HG03469 (cell line): ENCODE results near the gene PCCA.

Experiments used
- ATAC-seq: cut with Tn5 transposase; IDR thresholded peaks from one replicate; pipeline ENCODE4 v1.9.1; 2021; ENCODE audit warnings: mild to moderate bottlenecking, moderate library complexity, moderate number of reproducible peaks; ENCODE audit not compliant: unreplicated experiment

PCCA gene

DNA sequence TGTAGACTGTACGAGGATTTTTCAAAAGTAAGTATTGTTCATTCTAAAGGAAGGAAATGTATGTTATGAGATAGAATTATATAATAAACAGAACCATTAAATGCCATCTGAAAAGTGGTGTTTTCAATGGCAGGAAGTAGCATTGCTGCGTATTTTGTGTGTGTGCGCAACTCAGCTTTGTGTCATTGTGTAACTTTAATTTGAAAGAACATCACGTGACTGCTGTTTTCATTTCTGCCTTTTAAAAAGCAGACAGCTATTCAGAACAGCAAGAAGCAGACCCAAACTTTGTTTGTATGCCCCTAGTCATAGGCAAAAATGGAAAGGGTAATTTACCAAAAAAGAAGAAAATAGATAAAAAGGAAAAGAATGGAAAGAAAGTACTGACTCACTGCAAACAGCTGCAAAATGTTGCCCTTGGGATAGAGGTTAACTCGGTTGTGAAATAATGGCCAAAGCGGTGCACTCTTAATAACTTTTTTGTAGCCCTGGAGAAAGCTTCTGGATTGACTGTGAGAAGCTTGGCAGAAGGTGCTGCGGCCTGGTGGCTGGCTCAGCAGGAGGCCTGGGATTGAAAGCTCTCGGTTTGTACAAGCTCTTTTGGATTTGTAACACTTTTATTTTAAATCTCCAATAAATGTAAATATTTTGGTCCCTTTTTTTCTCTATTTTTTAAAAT is 402.4 kb downstream of the PCCA start:
- ATAC-seq = no peak

DNA sequence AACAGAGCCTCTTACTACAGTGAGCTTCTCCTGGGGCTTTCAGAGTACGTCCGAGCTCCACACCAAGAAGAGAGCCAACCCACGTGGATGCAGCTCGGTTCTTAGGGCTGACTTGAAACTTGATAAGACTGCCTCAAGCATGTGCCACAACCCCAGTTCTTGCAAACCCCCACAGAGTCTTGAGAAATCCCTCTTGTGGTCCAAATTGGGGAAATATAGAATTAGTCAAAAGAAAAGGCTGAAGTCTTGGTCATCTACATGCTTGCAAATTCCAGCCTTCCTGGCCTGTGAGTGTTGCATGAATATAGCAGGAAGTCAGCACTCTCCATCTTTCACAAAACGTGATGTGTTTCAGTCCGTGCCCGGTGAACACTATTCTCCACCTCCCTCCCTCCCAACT is 404.5 kb downstream of the PCCA start:
- no peak for ATAC-seq

DNA sequence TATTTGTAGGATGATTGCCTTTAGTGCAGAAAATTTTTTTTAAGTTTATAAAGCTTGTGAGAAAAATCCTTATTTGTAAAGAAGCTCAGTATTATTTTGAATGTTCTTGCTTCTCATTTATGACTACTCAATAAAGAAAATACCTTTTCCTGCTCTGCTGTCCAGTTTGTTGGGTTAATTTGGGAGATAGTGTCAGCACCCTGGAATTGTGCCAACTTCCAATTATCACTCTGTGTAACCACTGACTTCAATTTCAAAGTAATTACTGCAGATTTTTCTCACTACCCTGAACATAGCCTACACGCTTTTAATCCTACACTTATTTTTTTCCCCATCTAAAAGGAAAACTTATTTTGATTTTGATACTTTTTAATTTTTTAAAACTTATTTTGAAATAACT is 406.6 kb downstream of the PCCA start:
- ATAC-seq = no peak

DNA sequence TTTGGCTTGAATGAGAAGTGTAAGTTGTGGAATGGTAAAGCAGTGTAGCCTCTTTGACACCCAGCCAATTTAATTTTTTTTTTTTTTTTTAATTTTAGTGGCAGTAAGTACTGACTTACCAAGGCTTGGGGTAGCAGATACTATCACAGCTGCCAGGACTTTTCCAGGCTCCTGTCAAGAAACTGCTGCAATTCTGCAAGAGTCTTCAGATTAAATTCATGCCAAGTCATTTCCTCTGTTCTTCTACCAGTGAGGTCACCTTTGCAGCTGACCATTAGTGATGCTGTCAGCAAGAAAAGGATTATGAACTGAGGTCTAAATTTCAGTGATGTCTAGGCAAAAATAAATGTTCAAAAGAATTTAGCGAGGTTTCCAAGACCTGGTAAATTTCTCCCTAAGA is 408.5 kb downstream of the PCCA start:
- ATAC-seq = no peak

- no peak for ATAC-seq
These were observed 413.6 kb downstream of the PCCA start for GRCh38 chr13:100502446-100502845.

DNA sequence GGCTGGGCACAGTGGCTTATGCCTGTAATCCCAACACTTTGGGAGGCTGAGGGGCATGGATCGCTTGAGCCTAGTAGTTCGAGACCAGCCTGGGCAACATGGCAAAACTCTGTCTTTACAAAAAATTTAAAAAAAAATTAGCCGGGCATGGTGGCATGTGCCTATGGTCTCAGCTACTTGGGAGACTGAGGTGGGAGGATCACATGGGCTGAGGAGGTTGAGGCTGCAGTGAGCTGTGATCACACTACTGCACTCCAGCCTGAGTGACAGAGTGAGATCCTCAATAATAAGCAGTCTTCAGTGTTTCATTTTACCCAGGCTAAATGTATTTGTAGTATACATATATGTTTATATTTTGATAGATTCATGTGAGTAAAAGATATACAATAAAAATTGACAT is 414.7 kb downstream of the PCCA start:
- no peak for ATAC-seq

DNA sequence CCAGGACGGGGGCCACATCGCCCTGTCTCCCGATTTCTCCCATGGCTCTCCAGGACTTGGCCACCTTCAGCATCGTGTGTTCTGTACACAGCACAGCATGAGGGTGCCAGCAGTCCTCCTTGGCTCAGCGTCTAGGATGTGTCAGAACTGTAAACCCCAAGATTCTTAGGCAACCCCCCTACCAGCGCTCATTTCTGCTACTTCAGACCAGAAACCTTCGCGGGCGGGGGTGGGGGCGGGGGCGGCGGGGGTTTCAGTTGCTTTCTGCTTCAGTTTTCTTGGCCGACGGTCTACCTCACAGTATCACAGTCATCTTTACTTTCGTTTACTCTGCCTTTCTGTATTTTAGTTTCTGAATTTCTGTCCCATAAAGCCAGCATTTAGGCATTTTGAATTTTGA is 417.3 kb downstream of the PCCA start:
- ATAC-seq = no peak

- no peak for ATAC-seq
These were observed 417.9 kb downstream of the PCCA start for GRCh38 chr13:100506600-100507422.

DNA sequence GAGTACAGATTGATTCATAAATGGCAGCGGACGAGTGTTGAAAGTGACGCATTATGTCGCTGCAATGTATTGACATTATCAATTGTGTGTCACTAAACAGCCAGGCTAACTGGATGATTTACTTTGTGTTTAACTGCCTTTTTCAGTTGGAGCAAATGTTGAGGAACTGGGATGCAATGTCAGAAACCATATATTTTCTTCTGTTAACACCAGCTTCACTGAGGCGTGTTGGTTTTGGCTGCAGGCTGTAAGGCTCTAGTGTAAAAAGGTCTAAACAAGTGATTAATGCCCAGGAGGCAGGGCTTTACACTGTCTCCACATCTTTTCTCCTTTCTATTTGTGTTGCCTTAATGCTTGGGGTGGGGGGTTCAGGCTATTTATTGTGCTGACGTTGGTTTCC is 419.6 kb downstream of the PCCA start:
- ATAC-seq = no peak

GRCh38 chr13:100508996-100509395 is 420.1 kb downstream of the PCCA start:
- ATAC-seq = no peak

DNA sequence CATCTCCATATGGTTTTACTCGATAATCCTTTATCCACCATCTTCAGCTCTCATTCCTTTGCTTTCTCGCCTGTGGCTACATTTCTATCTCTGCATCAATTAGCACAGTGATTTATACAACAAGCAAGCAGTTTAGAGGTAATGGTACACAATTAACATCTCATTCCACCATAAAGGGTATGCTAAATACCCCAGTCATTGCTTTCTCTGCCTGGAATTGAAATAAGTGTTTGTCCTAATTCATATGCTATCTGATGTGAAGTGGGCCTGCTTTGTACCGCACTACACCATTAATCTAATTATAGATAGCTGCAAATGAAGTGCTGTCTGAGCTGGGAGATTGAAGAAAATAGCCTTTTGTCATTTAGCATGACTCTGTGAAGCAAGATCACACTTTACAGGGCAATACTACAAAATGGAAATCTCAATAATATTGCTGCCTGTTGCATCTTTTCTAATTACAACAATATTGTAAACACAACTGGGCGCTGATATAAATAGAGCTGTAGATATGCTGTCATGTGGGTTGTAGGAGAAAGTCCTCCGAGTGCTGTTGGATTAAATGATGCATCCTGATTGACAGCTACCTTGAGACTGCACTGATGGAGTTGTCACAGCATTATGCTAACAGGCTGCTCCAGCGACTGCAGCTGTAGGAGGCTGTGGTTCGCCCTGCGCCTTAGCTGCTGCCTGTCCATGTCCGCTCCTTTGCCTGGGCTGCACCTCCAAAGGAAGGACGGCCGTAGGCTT is 421.5 kb downstream of the PCCA start:
- no peak for ATAC-seq

GRCh38 chr13:100511466-100511865 is 422.6 kb downstream of the PCCA start:
- no peak for ATAC-seq

- no peak for ATAC-seq
These were observed 423.5 kb downstream of the PCCA start for GRCh38 chr13:100512422-100512821.

DNA sequence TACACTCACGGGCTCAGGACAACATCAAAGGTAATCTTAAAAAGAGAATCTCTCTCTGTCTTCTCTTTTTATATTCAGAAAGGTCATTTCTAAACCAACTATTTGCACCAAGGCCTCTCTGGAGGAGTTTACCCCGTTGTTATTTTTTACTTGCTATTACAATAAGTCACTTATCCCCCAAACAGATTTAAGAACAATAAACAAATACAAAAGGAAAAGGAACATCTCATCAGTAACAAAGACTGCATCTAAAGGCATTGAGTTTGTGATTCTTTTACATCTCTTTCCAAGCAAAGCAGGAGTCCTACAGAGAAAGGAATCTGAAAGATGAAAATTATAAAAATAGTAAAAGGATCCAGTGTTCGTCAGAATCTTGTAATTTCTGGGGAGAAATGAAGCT is 424.3 kb downstream of the PCCA start:
- no peak for ATAC-seq

DNA sequence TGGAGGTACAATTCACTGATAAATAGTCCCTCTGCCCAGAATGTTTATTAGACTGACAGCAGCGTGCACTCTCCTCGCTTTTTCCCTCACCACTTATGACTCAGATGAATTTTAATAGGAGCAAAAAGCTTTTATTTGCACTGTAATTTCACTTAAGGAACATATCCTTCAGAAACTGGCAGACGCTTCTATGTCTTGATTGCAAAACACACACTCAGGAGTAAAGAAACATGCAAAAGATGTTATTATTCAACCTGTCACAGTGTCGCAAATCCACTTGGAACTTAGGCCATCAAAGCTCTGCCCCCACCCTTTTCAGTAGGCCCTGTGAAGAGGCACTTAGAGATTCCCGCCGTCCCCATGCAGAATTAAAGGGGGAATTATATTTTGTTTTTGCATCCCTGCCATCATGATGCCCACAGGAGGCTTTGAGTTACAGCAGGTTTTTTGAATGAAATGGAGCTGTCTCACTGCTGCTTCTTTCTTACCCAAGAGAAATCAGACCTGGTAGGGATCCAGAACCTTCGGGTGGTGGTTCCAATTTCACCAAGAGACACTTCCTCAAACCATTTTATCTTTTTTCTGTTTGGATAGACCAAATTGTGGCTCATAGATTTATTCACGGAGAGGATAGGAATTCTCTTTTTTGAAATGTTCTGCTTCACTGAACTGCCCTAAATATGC is 425.2 kb downstream of the PCCA start:
- ATAC-seq = no peak

- ATAC-seq = peak; percentile 82
These were observed 426.0 kb downstream of the PCCA start for GRCh38 chr13:100514788-100515409.

DNA sequence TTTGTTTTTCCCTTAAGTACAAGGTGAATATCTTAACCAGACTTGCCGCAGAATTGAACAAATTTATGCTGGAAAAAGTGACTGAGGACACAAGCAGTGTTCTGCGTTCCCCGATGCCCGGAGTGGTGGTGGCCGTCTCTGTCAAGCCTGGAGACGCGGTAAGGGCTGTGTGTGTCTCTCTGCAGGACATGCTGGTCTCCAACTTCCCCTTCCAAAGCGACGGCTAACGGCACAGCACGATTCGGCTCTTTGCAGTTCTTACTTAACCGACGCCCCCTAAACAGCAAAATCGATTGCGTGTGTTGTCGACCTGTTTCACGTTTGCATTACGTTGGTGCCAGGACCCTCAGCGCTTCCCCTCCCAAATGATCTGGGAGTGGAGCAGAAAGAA is 426.5 kb downstream of the PCCA start:
- no peak for ATAC-seq

DNA sequence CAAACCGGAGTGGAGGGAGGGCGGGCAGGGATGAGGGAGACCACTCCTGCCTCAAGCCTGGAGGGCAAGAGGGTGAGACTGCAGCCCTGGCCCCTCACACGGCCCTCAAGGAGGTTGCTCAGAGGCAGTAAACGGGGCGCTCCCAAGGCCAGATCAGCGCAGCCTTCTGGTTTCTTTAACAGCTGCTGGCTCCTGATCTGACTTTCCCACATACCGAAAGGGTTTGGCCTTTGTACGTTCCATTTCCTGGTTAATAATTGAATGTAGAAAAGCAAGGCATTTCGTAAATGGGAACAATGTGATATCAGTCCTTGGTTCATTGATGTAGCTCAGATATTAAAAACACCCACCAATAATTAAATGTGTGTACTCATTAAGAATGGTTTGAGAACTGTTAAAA is 428.2 kb downstream of the PCCA start:
- ATAC-seq = no peak

DNA sequence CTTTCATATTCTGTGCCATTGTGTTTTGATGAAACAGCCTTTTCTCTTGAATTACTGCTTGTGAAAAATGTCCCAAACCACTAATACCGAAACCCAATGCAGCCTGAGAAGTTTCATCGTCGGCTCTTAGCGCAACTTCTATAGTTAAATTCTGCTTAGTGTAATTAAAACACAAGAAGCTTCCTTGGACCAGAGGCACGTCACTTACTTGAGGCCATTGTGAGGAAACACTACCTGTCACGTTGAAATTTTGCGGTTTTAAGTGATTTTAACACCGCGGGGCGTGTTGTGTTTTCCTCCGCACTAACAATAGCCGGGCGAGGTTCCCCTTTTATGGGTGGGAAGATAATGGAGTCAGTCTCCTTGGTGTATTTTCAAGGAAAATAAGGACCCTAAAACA is 428.8 kb downstream of the PCCA start:
- no peak for ATAC-seq

DNA sequence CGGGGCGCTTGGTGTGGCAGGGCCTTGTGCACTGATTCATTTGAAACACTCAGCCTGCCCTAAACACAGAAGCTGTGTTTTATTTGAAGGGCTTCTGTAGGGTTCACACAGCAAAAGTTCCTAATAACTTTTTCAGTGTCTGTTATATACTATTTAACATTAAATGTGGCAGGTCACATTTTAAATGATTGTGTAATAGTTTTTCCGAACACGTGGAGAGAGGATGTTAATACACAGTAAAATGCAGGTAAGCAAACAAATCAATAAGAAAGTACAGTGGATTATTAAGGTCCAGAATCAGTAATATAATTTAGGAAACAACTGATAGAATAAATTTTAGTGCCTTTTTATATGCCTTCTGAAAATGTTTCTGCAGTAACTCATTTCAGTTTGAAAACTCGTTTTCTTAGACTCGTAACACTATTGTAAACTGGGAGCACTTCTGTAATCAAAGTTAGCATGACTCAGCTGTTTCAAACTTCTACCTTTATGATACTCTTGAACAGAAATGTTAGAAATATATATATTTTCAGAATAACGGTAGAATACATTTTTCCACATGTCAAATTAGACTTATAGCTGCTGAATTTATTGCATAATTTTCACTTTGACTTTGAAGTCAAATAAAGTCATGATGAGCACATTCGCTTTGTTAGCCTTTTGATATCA is 429.6 kb downstream of the PCCA start:
- no peak for ATAC-seq
